Psoas muscle (tissue), 8 donors: ENCODE data around the gene THAP8. TPM values are rescaled to one million over a fixed set of nuclear protein-coding genes. Genes with fewer than 3 reads are reported as not detected.

Experiments
- ATAC-seq, 4 donors: fragments of 200-7000 bp; cut with Tn5 transposase; one replicate each; pipeline ENCODE4 v1.9.1; 2020; ENCODE audit warnings: moderate library complexity in 3 of 4, mild to moderate bottlenecking in 2 of 4
- DNase-seq, 2 donors: peaks; one replicate each; pipeline ENCODE4 v3.0.0-alpha.2; 2020
- H3K27ac ChIP-seq: fragments of 200-600 bp; one replicate; pipeline ENCODE4 v1.8.0; 2022
- H3K27me3 ChIP-seq, 3 donors: fragments of 200-600 bp in 1 of 3; one replicate each; pipeline versions ENCODE4 v1.6.1 to v1.8.0; 2013 to 2022; ENCODE audit warnings: low read length in 2 of 3, mild to moderate bottlenecking in 2 of 3, moderate library complexity in 1 of 3; ENCODE audit not compliant: insufficient read depth in 3 of 3
- H3K36me3 ChIP-seq, 2 donors: fragments of 200-600 bp in 1 of 2; one replicate each; pipeline versions ENCODE4 v1.6.1 to v1.8.0; 2013 to 2022; ENCODE audit warnings: low read depth in 1 of 2, mild to moderate bottlenecking in 1 of 2, moderate library complexity in 1 of 2; ENCODE audit not compliant: insufficient read depth in 1 of 2
- H3K4me1 ChIP-seq: fragments of 200-600 bp; one replicate; pipeline ENCODE4 v1.8.0; 2022
- H3K4me3 ChIP-seq: fragments of 200-600 bp; one replicate; pipeline ENCODE4 v1.8.0; 2022; ENCODE audit warnings: mild to moderate bottlenecking
- H3K9me3 ChIP-seq: fragments of 200-600 bp; one replicate; pipeline ENCODE4 v1.8.0; 2022
- CTCF ChIP-seq: fragments of 200-600 bp; IDR thresholded peaks from one replicate; pipeline ENCODE4 v1.8.0; 2022; ENCODE audit warnings: antibody characterized with exemption
- WGBS, 3 donors: extraction: QIAGEN DNeasy Blood & Tissue Kit; methylation state at CpG; one replicate each; pipeline versions ENCODE4 v1.1.6 to v1.1.7; 2013; 5-methylcytosine and 5-hydroxymethylcytosine counted together
- intact Hi-C, 2 donors: fragments of 100-400 bp; cut with DNase I; formaldehyde crosslinking; loops; one replicate each; pipeline versions ENCODE4 v1.11.0 to v1.14.2; 2022
- long read RNA-seq, 2 donors: library from polyadenylated mRNA; unstranded; transcript quantifications; one replicate each; pipeline ENCODE4 v2.0.0, GENCODE V29; 2021
- polyA plus RNA-seq, 3 donors: library from polyadenylated mRNA; stranded (reverse); fragments of 200-250 nt; gene quantifications; one replicate each; pipeline ENCODE4 v1.2.3, GENCODE V29; 2013
- total RNA-seq, 4 donors: library from RNA; stranded (reverse); fragmentation: NEBNext Ultra II Directional in 2 of 4; extraction: Animal tissue kit (Norgen Biotek cat#: 25700) in 2 of 4; gene quantifications; one replicate each; pipeline versions ENCODE4 v1.2.1 to v1.2.4, GENCODE V29; 2021 to 2023
- donor health status: healthy with polysubstance abuse.
- donor health status: DM: no; HTN: no; CAD: no; lungs with moderate emphysema.
- donor health status: Bipolar disorder and iron deficiency.
- donor health status: healthy.
- donor health status: DM: yes; HTN: yes; CAD: no.
- donor health status: DM: no; HTN: no; CAD: no.
- donor health status: DM: no; HTN: no; CAD: no.
- donor health status: DM: yes; HTN: yes; CAD: no.

Gene THAP8, protein sequence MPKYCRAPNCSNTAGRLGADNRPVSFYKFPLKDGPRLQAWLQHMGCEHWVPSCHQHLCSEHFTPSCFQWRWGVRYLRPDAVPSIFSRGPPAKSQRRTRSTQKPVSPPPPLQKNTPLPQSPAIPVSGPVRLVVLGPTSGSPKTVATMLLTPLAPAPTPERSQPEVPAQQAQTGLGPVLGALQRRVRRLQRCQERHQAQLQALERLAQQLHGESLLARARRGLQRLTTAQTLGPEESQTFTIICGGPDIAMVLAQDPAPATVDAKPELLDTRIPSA
- total RNA-seq = 1 to 10 TPM; 1.9 to 7.0 (median 2.9) TPM
- 1 to 10 TPM; 3.6 to 9.6 (median 6.5) TPM for polyA plus RNA-seq
- long read RNA-seq, donor 1, partial matches to known transcripts = 2 of 4 reads
- long read RNA-seq, donor 1, other reads (novel, unspliced or antisense) = 1 of 4 reads
- long read RNA-seq, donor 2, transcript THAP8-201 (4 exons, 1,825 nt) = major isoform, 7 of 12 reads
- long read RNA-seq, donor 2, partial matches to known transcripts = 1 of 12 reads
- long read RNA-seq, donor 2, other reads (novel, unspliced or antisense) = 4 of 12 reads

GRCh38 chr19:36054119-36054732 is at the start of gene THAP8:
Gene THAP8 (minus strand): TSS chr19:36054285. CDS start chr19:36054217, 68 bp downstream.
- ATAC-seq = peak; percentile 94 to 97 (median 96)
- intact Hi-C loops = loop anchor here (2.0 to 5.0 kb wide), 4 partner anchors 37 to 117 kb away; partner anchors contain the start of genes POLR2I (in 1 of the 2), SDHAF1 (in 1 of the 2) and TBCB (in 1 of the 2)

GRCh38 chr19:36103040-36103626 is 49.0 kb upstream of the THAP8 start:
- H3K27ac ChIP-seq = no peak overlapping the region
- no peak overlapping the region for H3K4me3 ChIP-seq
- no peak for TF ChIP-seq CTCF
- WGBS, 3 donors = 80 to 89% (median 81%) methylated on average over 23 to 24 of the region's 24 CpGs
- H3K36me3 ChIP-seq = peaks cover 0 to 11% of the 10 kb centered on the region in 2 donors
- ATAC-seq (no peak), DNase-seq (no peak)
- no peaks in the 10 kb centered on the region for H3K27me3 ChIP-seq
- H3K4me1 ChIP-seq = peaks cover 17% of the 10 kb centered on the region
- no peaks in the 10 kb centered on the region for H3K9me3 ChIP-seq
- intact Hi-C loops = loop anchor here in 1 of 2 donors (5.0 kb wide), 1 partner anchor 41 kb away; no protein-coding TSS in a partner anchor

More at GRCh38 chr19:36054119-36054732, at the start of gene THAP8:
- Histone ChIP-seq H3K27ac (peak within 1 kb of the TSS; percentile 90), H3K36me3 (no peaks in the 10 kb centered on the region), H3K4me1 (peaks cover 19% of the 10 kb centered on the region), H3K4me3 (peak within 1 kb of the TSS; percentile 71), H3K27me3 (no peaks in the 10 kb centered on the region), H3K9me3 (no peaks in the 10 kb centered on the region)
- peak; percentile 100 for DNase-seq
- WGBS, 3 donors = 0% methylated on average over 49 to 56 of the region's 56 CpGs
- peak; percentile 51 for TF ChIP-seq CTCF

DNA sequence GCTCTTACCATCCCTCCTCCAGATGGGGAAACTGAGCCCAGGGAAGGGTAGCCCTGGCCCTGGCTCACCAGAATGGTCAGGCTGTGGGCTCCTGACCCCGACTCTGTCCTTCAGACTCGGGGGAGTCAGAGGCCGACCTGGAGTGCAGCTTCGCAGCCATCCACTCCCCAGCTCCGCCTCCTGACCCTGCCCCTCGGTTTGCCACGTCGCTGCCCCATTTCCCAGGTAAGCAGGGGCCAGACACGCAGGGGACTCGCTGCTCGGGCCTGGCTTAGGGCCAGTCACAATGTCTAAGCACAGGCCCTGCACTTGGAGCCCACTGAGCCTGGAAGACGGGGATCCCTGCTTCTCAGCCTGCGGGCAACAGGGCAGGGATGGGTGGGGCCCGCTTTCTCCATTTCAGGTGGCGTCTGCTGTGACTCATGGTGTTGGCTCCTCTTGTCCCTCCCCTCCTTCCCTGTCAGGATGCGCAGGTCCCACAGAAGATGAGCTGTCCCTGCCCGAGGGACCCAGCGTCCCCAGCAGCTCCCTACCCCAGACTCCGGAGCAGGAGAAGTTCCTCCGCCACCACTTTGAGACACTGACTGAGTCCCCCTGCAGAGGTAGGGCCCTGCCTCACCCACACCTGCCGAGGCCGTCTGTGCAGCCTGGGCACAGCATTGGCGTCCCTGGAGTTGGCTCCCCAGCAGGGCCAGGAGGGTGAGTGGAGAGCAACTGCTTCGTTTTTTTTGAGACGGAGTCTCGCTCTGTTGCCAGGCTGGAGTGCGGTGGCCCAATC is 47.7 kb upstream of the THAP8 start:
- Histone ChIP-seq H3K36me3 (peaks cover 0 to 7% of the 10 kb centered on the region in 2 donors), H3K4me1 (peaks cover 17% of the 10 kb centered on the region), H3K27ac (peak overlapping the region; percentile 41), H3K27me3 (no peaks in the 10 kb centered on the region), H3K4me3 (no peak overlapping the region), H3K9me3 (no peaks in the 10 kb centered on the region)
- ATAC-seq (peak in 2 of 4 donors; percentile 43 to 49), DNase-seq (no peak)
- TF ChIP-seq CTCF = no peak
- 60 to 83% (median 61%) methylated on average over 26 to 27 of the region's 27 CpGs for WGBS, 3 donors
- intact Hi-C loops = loop anchor here in 1 of 2 donors (5.0 kb wide), 1 partner anchor 39 kb away; no protein-coding TSS in a partner anchor

GRCh38 chr19:36100476-36100875 is 46.4 kb upstream of the THAP8 start:
- peak; percentile 23 to 87 (median 71) for ATAC-seq
- peak overlapping the region; percentile 41 for H3K27ac ChIP-seq

More at GRCh38 chr19:36100476-36100875, 46.4 kb upstream of the THAP8 start:
- Histone ChIP-seq H3K9me3 (no peaks in the 10 kb centered on the region), H3K27me3 (no peaks in the 10 kb centered on the region), H3K4me3 (peak overlapping the region; percentile 39), H3K4me1 (peaks cover 17% of the 10 kb centered on the region), H3K36me3 (peaks cover 0 to 4% of the 10 kb centered on the region in 2 donors)
- intact Hi-C loops = loop anchor here in 1 of 2 donors (5.0 kb wide), 1 partner anchor 38 kb away; no protein-coding TSS in a partner anchor
- 23 to 56% (median 32%) methylated on average over 5 of the region's 5 CpGs for WGBS, 3 donors
- DNase-seq = peak in 1 of 2 donors; percentile 72
- no peak for TF ChIP-seq CTCF
